ENCODE data around the gene C3orf80.
"Not testable (repeated sequence)": the region's sequence is repeated elsewhere in the genome, so short reads cannot be mapped to it uniquely, and the experiment has no call there.

The C3orf80 gene

DNA sequence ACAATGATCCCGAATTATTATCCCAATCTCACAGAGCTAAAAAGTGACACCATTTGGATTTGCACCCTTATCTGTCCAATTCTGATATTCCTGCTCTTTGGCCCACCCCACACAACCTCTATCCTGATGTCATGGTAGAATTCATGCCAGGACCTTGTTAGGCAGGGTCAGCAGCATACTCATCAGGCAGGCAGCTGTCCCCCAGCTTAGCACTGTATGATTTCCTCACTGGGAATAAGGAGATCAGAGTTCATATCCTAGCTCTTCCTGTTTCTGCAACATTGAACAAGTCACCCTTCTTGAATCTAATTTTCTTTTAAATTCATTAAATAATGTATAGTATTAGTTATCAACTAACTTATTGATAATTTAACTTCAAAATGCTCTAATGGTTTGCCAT lies 12.0 kb upstream of the C3orf80 start:
- no peak for DNase-seq

DNA sequence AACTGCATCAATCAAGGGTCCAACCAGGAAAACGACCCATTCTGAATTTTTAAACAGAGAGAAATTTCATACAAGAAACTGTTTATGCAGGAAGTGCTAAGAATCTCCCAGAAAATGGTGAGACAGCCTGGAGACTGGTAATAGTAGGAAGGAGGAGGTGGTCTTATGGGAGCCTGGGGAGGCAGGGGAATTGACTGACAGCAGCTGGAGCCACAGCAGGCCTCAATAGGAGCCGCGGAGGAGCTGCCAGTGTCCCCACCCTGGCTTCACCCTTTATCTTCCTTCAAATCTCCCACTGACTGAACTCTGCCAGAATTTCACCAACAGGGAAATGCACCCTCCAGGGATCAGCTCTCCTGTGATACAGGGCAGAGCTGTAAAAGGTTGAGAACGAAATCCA lies 7.5 kb upstream of the C3orf80 start:
- DNase-seq = no peak

DNA sequence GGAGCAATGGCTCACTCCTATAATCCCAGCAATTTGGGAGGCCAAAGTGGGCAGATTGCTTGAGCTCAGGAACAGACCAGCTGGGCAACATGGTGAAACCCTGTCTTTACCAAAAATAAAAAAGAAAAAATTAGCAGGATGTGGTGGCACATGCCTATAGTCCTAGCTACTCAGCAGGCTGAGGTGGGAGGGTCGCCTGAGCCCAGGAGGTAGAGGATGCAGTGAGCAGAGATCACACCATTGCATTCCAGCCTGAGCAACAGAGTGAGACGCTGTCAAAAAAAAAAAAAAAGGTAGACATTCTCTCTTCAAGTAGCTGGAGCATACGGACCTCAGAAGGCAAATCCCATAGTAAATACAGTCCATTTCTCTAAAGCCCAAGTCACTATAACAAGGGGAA lies 7.1 kb upstream of the C3orf80 start:
- no peak for DNase-seq

DNA sequence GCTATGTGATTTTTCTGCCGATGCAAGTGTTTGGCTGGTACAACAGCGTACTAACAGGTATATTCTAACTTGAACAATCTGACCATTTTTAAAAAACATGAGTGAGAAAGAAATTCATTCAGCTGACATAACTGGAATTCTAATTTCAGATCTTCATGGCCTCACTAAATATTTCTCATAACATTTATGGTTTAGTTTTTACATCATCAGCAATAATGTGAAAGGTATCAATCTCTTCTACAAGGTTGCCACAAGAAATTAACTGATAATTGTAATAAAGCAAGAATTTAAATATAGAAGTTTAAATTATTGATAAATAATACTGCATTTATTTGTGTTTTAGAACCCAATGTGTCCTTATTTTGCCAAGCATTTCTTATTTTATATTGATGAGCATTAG lies 5.2 kb upstream of the C3orf80 start:
- DNase-seq = no peak

DNA sequence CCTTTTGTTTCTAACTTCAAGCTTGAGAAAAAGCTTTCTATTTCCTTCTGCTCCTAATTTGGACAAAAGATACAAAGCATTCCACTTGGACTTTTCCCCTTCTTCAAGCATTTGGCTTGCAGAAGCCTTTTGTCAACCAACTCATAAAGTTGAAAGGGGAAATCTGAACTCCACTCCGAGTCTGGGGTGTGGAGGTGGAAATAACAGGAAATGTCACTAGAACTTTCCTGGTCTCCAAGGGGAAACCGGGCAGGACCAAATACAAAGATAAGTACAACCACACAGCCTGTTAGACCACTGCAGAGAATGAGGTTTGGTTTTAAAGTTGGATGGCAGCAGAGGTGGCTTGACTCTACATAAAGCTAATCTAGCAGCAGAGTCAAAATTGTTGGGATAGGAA lies 4.2 kb upstream of the C3orf80 start:
- no peak for DNase-seq

DNA sequence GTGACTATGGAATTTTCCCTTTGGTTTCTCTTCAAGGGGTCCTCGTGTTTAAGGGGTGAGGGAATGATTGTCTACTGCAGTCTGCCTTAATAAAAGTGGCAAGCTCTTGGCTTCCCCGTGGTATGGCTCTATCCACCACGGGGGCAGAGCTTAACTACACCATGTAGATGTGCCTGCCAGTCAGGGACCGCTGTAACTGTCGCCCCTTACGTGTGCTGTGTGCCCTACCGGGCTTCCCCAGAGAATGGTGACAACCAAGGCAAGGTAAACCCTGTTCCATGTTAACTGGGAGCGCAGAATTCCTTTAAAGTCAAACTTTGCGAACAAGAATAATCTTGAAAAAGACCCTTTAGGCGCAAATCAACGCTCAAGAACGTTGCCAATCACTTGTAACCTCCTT lies 966 bp upstream of the C3orf80 start:
- peak in 1 of 14 donors; percentile 45 for DNase-seq

DNA sequence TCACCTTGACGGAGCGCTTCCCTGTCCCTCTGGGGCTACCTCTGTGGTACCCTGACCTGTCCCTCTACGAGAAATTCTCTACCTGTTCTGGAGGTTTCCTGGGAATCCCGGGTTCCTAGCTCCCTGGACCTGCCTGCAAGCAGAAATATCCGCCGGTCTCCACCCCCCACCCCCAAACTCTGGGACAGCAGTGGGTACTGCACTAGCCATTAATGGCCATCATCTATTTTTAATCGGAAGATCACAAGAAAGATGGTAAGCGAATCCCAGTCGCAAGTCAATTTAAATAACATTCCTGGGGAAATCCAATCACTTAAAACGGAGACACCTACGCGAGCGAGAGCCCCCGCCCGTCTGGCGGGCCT lies 429 bp upstream of the C3orf80 start:
- peak in 1 of 14 donors; percentile 65 for DNase-seq

DNA sequence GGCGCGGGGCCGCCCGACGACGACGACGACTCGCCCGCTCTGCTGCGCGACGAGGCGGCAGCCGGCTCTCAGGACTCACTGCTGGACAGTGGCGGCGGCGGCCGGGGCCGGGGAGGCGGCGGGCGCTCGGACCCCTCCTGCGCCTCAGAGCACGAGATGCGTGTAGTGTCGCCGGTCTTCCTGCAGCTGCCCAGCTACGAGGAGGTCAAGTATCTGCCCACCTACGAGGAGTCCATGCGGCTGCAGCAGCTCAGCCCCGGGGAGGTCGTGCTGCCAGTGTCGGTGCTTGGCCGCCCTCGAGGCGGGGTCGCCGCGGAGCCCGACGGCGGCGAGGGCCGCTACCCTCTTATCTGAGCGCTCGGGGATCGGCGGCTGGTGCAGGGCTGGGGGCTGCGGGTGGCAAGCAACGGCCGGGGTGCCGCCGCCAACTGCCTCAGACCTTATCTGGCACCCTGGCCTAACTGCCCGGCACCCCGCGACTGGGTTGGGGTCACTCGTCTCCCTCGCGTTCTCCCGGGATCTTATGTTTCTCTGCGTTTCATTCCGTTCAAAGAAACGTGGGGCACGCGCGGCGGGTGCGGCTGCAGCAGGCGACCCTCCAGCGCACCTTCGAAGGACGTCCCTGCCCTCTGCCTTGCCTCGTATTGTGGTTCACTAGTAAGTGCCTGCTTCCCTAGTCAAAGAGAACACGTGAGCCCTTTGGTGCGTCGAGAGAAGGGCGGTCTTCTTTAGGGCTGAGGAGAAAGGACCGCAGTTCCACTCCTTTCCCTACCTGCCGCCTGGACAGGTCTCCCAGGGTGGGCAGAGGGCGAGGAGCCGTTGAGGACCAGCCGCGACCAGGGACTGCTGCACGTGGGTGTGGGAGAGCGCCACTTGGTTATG lies 1.0 kb downstream of the C3orf80 start:
- DNase-seq = peak in 1 of 14 donors; percentile 23

DNA sequence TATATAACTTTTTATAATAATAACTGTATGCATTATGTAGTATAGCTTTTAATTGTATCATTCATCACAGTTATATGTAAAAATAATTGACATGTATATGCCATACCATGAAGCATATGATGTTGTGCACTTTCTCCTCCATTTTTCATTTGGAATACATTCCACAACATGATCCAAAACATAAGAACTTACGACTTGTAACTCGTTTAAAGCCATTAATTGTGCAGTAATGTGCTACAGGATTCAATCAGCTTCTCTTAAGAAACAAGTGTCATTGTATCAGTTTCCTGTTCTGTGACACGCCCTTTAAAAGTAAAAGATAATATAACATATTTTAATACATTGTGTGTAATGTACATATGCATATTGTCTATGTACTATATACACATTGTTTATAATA lies 2.2 kb downstream of the C3orf80 start:
- DNase-seq = peak in 1 of 14 donors; percentile 10

DNA sequence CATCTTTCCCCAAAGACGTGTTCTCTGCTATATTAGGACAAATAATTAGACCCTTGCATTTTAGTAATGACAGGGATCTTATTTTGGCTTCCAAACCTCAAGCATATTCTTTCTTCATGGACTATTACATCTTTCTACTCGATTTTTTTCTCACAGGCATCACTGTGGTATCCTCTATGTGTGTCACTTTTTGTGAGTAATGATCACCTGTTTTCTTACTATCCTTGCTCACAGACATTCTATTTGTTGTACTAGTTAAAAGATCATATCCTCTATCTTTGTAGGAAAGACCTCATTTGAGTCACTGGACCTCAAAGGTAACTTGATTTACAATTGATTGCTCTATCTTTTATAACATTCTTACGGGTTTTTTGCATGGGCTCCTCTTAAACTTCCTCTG lies 6.8 kb downstream of the C3orf80 start:
- no peak for DNase-seq

DNA sequence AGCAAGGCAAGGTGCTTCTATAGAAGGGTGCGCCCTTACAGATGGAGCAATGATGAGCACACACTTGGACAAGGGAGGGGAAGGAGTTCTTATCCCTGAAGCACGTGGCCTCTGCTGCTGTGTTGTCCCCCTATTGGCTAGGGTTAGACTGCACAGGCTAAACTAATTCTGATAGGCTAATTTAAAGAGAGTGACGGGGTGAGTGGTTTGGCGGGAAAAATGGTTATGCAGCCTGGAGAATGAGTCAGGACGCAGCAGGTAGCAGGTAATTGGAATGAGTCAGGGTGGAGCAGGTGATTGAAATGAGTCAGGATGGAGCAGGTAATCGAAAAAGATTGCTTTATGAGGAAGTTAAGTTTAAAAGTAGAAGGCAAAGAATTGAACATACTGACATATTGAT lies 15.5 kb downstream of the C3orf80 start:
- DNase-seq = not testable (repeated sequence)

DNA sequence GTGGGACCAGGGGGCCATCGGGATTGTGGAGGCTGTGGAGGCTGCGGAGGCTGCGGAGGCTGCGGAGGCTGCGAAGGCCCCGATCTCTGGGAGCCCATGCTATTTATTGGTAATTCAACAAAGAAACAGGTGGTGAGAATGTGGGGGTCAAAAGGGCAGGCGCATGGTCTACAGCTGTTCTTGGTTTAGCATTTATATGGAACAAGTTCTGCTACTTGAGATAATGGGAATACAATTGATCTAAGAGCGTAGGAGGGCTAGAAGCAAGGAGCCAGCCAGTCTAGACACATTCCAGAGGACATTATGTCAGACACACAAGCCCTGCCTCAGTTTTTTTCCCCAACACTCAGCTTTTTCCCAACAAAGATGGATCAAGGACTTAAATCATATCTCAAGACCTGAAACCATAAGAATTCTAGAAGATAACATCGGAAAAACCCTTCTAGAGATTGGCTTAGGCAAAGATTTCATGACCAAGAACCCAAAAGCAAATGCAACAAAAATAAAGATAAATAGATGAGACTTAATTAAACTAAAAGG lies 20.1 kb downstream of the C3orf80 start:
- no peak for DNase-seq

DNA sequence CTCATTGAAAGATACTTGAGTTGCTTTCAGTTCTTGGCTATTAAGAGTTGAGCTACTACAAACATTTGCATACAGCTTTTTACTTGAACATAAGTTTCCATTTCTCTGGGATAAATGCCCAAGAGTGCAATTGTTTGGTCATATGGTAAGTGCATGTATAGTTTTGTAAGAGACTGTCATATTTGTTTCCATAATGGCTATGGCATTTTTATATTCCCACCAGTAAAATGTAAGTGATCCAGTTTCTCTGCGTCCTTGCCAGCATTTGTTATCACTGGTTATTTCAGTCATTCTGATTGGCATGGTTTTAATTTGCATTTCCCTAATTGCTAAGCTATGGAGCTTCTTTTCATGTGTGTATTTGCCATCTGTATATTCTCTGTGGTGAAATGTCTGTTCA lies 22.5 kb downstream of the C3orf80 start:
- no peak for DNase-seq

DNA sequence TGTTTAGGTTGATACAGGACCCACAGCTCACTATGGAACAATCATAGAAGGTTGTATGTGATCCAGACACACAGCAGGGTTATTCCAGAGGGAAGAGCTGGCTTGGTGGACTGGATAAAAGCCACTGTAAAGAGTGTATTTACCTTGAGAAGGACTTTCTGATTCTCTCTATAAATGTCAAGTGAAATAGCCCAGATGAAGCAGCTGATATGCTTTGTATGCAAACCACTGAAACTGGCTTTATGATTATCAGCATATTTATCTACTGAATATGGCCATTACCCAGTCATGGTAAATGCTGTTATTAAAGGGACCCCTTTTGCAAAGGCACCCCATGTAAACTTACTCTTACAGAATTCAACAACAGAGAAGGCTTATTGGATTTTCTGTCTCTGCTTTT lies 28.1 kb downstream of the C3orf80 start:
- no peak for DNase-seq

DNA sequence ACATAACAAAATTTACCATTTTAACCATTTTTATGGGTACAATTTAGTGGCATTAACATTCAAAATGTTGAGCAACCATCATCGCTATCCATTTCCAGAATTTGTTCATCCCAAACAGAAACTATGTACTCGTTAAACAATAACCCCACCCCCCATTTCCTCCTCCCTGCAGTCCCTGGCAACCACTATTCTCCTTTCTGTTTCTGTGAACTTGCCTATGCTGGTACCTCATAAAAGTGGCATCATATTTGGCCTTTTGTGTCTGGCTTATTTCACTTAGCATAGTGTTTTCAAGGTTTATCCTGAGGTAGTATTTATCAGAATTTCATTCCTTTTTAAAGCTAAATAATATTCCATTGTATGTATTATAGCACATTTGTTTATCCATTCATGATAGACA lies 32.4 kb downstream of the C3orf80 start:
- no peak for DNase-seq

DNA sequence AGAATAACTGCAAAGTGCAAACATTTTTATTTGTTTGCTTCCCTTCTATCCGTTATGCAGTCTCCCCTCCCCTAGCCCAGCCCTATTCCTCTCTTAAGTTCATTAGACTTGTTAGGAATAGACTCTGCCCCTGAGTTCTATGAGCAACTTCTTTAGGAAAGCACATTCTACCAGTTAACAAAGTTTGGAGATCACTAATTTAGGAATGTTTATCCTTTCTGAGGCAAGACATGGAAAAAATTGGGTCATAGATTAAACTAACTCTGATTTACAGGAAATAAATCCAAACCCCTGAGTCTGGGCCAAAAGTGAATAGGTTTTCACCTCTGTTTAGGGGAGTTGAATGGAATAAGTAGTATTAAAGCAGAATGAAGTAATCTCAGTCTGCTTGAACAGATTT lies 34.4 kb downstream of the C3orf80 start:
- no peak for DNase-seq

DNA sequence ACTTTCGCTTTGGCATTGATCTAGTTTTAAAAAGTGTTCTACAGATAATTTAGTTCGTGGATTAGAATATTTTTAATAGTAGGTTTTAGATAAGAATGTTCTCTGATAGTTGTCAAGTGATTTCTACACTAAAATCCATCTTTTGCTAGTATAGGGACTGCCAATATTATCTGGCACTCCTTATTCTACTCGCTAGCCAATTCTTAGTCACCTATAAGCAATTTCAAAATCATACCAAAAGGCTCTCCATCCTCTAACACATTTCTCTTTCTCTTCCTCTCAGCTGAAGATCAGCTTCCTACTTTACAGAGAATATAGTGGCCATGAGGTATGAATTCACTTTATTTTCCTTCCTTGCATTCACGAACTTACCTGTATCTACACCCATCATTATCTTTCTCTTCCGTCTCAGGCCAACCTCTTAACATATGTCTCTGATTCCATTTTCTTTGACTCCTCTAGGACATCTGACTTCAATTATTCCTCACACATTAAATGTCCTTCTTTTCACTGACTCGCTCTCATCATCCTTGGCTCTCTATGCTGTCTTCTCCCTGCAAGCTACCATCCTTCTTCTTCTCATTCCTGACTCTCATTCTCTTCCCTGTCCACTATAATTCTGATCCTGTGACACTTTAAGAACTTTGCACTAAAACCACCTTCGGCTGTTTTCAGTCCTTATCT lies 35.5 kb downstream of the C3orf80 start:
- DNase-seq = no peak

DNA sequence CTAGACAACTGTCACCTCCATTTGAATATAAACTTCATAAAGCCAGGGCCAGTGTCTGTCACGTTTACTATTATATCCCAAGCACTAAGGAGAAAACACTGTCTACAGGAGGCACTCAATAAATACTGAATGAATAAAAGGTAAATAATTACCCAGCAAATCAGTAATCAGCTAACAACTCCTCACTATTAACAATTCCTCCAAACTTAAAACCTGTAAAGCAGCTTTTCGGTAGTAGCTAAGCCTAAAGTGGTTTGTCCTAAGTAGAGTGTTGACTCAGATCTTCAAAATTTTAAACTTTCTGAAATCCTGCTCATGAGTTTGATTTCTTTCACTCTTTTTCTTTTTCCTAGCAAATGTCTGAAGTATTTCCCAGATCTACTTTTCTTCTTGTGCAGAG lies 39.9 kb downstream of the C3orf80 start:
- DNase-seq = no peak
